Activated CD4-positive, alpha-beta T cell treated with anti-CD3 and anti-CD28 coated beads for 4 hours (primary cell): ENCODE measurements around the gene OPCML.

Experiments
- DNase-seq, 2 donors: peaks; one replicate each; pipeline ENCODE4 v3.0.0-alpha.2; 2020

Gene OPCML

GRCh38 chr11:132367293-132367692 is 1165.0 kb downstream of the OPCML start:
- DNase-seq = no peak

GRCh38 chr11:132365650-132366049 is 1166.7 kb downstream of the OPCML start:
- no peak for DNase-seq
